GM12872 (cell line): ENCODE data around the gene HYKK.

Experiments
- TF ChIP-seq, protein P1 (sequence below): IDR thresholded peaks from 3 replicates; pipeline ENCODE4 v1.5.1; 2011; ENCODE audit warnings: low read depth, mild to moderate bottlenecking, low read length, moderate library complexity; ENCODE audit not compliant: insufficient read depth

The HYKK gene

DNA sequence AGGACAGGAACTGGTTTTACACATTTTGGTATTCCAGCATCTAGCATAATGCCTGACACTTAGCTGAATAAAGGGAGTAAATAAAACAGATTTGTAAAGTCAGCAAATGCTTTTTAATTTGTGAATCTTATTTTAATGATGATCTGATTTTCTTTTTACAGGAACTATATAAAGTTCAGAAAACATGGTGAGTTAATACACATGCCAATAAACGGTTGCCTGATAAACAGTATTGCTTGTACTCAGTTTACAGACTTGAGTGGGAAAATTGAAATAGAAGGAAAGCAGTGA is 34.3 kb downstream of the HYKK start:
- TF ChIP-seq, protein P1, sequence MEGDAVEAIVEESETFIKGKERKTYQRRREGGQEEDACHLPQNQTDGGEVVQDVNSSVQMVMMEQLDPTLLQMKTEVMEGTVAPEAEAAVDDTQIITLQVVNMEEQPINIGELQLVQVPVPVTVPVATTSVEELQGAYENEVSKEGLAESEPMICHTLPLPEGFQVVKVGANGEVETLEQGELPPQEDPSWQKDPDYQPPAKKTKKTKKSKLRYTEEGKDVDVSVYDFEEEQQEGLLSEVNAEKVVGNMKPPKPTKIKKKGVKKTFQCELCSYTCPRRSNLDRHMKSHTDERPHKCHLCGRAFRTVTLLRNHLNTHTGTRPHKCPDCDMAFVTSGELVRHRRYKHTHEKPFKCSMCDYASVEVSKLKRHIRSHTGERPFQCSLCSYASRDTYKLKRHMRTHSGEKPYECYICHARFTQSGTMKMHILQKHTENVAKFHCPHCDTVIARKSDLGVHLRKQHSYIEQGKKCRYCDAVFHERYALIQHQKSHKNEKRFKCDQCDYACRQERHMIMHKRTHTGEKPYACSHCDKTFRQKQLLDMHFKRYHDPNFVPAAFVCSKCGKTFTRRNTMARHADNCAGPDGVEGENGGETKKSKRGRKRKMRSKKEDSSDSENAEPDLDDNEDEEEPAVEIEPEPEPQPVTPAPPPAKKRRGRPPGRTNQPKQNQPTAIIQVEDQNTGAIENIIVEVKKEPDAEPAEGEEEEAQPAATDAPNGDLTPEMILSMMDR, result no peak

DNA sequence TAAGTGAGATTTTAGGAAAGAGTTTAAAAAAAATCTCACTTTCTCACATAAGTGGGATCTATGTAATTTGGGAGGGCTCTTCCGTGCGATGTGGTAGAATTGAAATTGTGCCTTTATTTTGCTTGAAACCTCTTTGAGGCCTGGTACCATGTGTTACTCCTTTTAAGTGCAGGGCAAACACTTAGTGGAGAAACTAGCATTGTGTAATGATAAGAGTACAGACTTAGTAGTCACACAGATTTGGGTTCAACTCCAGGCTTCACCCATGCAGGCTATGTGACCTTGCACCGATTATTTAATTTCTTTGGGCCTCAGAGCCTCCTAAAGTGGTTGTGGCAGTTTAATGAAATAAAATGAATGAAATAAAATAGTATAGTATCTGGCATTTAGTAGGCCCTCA is 35.3 kb downstream of the HYKK start:
- TF ChIP-seq, protein P1, result no peak

DNA sequence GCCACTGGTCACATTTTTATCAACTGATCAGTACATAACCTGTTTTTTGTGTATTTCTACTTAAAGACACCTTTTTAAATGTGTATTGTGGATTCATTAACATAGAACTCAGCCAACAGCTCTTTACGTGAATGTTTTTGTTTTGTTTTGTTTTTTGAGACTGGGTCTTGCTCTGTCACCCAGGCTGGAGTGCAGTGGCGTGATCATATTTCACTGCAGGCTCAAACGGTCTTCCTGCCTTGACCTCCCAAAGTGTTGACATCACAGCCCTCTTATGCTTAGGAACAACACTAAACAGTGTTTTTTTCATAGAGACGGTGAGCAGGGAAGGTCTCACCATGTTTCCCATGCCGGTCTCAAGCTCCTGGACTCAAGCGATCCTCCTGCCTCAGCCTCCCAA is 42.8 kb downstream of the HYKK start:
- TF ChIP-seq, protein P1, result no peak

DNA sequence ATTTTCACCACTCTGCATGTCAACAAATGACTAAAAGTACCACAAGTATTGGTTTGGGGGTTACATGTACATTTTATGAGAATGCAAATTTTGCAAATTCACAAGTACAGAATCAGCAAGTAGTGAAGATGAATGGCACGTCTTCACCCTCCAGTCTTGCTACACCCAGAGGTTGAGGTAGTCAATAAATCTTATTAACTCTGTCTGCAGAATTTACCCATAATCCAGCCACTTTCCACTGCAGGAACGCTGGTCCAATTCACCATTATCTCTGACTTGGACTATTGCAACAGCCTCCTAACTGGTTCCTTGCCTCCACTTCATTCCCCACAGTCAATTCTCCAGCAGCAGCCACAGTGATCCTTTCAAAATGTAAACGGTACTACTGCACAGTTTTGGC is 43.4 kb downstream of the HYKK start:
- TF ChIP-seq, protein P1, result no peak

DNA sequence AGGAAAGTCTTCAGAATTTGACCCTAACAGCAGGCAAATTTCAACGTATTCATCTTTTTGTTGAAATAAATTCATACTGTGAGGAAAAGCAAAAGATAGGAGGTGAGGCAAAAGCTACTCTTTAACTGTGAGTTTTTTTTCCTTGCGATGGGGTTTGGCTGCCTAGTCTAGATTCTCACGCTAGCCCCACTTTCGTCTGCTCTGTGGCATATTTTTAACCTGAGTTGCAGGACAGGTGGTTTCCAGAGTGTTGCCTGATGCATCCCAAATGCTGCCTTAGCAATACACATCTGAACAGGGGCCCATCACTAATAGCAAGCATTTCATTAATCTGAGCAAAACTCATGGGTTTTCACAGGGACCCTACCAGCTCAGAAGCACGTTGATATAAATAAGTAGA is 44.5 kb downstream of the HYKK start:
- TF ChIP-seq, protein P1, result no peak

DNA sequence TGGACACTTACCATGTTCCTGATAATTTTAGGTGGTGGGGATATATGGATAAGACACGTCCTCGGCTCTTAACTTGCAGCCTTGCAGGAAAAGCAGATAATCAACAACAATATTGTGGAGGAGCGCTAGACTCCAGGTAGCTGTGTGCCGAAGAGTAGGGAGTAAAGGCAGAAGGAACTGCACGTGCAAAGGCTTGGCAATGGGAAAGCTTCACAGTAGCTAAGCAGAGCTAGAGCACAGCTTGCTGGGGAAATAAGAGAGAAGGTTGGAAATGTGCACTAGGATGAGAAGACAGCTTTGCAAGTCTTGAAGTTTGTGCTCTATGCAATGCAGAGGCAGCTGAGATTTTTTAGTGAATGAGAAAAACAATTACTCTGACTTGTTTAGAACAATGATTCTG is 45.2 kb downstream of the HYKK start:
- TF ChIP-seq, protein P1, result no peak

DNA sequence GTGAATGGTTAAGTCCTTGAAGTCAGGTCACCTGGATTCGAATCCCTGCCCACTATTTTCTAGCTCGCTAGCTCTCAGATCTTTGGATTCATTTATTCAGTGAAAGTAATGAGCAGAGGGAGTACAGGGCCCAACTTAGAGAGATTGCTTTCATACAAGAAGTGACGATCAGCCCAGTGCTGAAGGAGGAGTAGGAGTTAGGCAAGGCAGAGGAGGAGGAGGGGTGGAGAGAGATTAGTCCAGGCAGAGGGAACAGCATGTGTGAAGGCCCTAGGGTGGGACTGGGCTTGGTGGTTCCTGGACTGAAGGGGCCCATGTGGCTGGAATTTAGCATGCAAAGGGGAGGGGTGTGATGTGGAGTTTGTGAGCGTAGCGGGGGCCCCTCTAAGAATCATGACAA is 54.1 kb downstream of the HYKK start:
- TF ChIP-seq, protein P1, result no peak

DNA sequence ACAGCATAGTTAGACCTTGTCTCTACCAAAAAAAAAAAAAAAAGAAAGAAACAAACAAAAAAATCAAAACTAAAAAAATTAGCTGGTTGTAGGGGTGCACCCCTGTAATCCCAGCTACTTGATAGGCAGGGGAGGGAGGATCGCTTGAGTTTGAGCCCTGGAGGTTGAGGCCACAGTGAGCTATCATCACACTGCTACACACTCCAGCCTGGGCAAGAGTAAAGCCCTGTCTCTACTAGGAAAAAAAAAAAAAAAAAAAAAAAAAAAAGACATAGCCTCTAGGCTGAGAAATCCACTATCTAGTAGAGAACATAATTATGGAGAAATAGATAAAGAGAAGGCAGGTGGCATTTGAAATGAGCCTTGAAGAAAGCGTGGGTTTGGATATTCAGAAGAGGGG is 55.7 kb downstream of the HYKK start:
- TF ChIP-seq, protein P1, result no peak
